Neuronal stem cell (in vitro differentiated cells): ENCODE measurements around the gene WDR36.

ENCODE experiments used
- DNase-seq: peaks from one replicate; pipeline ENCODE4 v3.0.0-alpha.2; 2013; ENCODE audit warnings: low spot score
- H2AFZ ChIP-seq: one replicate; pipeline ENCODE4 v1.6.1; 2013; ENCODE audit warnings: mild to moderate bottlenecking, low read length, inconsistent platforms
- H2AK5ac ChIP-seq: 2 replicates; pipeline ENCODE4 v1.6.1; 2013; ENCODE audit warnings: low read depth, mild to moderate bottlenecking, inconsistent platforms, low read length, moderate library complexity, mixed read lengths
- H2BK120ac ChIP-seq: 2 replicates; pipeline ENCODE4 v1.6.1; 2013; ENCODE audit warnings: low read depth, mild to moderate bottlenecking, inconsistent platforms, low read length, moderate library complexity, mixed read lengths
- H2BK12ac ChIP-seq: one replicate; pipeline ENCODE4 v1.6.1; 2013; ENCODE audit warnings: low read length, inconsistent platforms
- H2BK15ac ChIP-seq: 2 replicates; pipeline ENCODE4 v1.6.1; 2013; ENCODE audit warnings: mild to moderate bottlenecking, low read length, inconsistent platforms, mixed read lengths
- H2BK5ac ChIP-seq: one replicate; pipeline ENCODE4 v1.6.1; 2013; ENCODE audit warnings: inconsistent platforms, mild to moderate bottlenecking, low read length, moderate library complexity
- H3K14ac ChIP-seq: one replicate; pipeline ENCODE4 v1.6.1; 2013; ENCODE audit warnings: low read length, inconsistent platforms
- H3K18ac ChIP-seq: 2 replicates; pipeline ENCODE4 v1.6.1; 2013; ENCODE audit warnings: low read length, inconsistent platforms
- H3K23ac ChIP-seq: 2 replicates; pipeline ENCODE4 v1.6.1; 2013; ENCODE audit warnings: low read depth, mild to moderate bottlenecking, mixed read lengths, low read length, inconsistent platforms; ENCODE audit not compliant: poor library complexity
- H3K27ac ChIP-seq: replicated peaks from 3 replicates; pipeline ENCODE4 v1.5.1; 2013; ENCODE audit warnings: low read length, inconsistent platforms
- H3K27me3 ChIP-seq, 3 experiments: 2 replicates each; pipeline ENCODE4 v1.6.1; 2013; ENCODE audit warnings: low read length in 3 of 3, mild to moderate bottlenecking in 2 of 3, inconsistent platforms in 1 of 3, low read depth in 1 of 3, mixed read lengths in 1 of 3, moderate library complexity in 1 of 3; ENCODE audit not compliant: control insufficient read depth in 3 of 3, insufficient read depth in 3 of 3
- H3K36me3 ChIP-seq, 2 donors: replicated peaks in 1 of 2; 2 replicates each; pipeline ENCODE4 v1.6.1; 2013; ENCODE audit warnings: low read length in 2 of 2; ENCODE audit not compliant: control insufficient read depth in 2 of 2, insufficient read depth in 2 of 2
- H3K4ac ChIP-seq: 2 replicates; pipeline ENCODE4 v1.6.1; 2013; ENCODE audit warnings: inconsistent platforms, mild to moderate bottlenecking, low read length, moderate library complexity
- H3K4me1 ChIP-seq, 2 donors: 1 replicate in 1 of 2; 2 replicates in 1 of 2; pipeline ENCODE4 v1.6.1; 2013; ENCODE audit warnings: low read length in 2 of 2, low read depth in 1 of 2; ENCODE audit not compliant: control insufficient read depth in 2 of 2, insufficient read depth in 1 of 2
- H3K4me2 ChIP-seq: one replicate; pipeline ENCODE4 v1.6.1; 2013; ENCODE audit warnings: mild to moderate bottlenecking, low read length, inconsistent platforms; ENCODE audit not compliant: insufficient read depth, poor library complexity, severe bottlenecking
- H3K4me3 ChIP-seq, 2 donors: 2 replicates each; pipeline ENCODE4 v1.5.1; 2013; ENCODE audit warnings: low read length in 2 of 2, mild to moderate bottlenecking in 2 of 2, inconsistent platforms in 1 of 2, moderate library complexity in 1 of 2
- H3K79me1 ChIP-seq: one replicate; pipeline ENCODE4 v1.6.1; 2013; ENCODE audit warnings: low read depth, mild to moderate bottlenecking, inconsistent platforms, low read length, moderate library complexity
- H3K9ac ChIP-seq: one replicate; pipeline ENCODE4 v1.6.1; 2013; ENCODE audit warnings: mild to moderate bottlenecking, low read depth, low read length, inconsistent platforms; ENCODE audit not compliant: poor library complexity
- H3K9me3 ChIP-seq, 2 donors: replicated peaks in 1 of 2; 2 replicates each; pipeline versions ENCODE3 to v1.6.1; 2013; ENCODE audit warnings: low read length in 2 of 2, mild to moderate bottlenecking in 2 of 2, inconsistent platforms in 1 of 2, low read depth in 1 of 2, mixed read lengths in 1 of 2, moderate library complexity in 1 of 2; ENCODE audit not compliant: control insufficient read depth in 2 of 2, insufficient read depth in 1 of 2
- H4K8ac ChIP-seq: one replicate; pipeline ENCODE4 v1.6.1; 2013; ENCODE audit warnings: low read depth, mild to moderate bottlenecking, inconsistent platforms, low read length, moderate library complexity
- H4K91ac ChIP-seq: one replicate; pipeline ENCODE4 v1.6.1; 2013; ENCODE audit warnings: low read length, low read depth, mild to moderate bottlenecking, inconsistent platforms; ENCODE audit not compliant: poor library complexity
- WGBS, 2 donors: extraction: QIAGEN DNeasy Blood & Tissue Kit; methylation state at CpG; one replicate each; pipeline ENCODE4 v1.1.7; 2013; ENCODE audit warnings: missing lambda C conversion rate in 2 of 2, mixed read lengths in 1 of 2; ENCODE audit not compliant: insufficient read length in 2 of 2, insufficient replicate concordance in 1 of 2; ENCODE audit errors: extremely low coverage in 2 of 2; 5-methylcytosine and 5-hydroxymethylcytosine counted together

WDR36 gene

DNA sequence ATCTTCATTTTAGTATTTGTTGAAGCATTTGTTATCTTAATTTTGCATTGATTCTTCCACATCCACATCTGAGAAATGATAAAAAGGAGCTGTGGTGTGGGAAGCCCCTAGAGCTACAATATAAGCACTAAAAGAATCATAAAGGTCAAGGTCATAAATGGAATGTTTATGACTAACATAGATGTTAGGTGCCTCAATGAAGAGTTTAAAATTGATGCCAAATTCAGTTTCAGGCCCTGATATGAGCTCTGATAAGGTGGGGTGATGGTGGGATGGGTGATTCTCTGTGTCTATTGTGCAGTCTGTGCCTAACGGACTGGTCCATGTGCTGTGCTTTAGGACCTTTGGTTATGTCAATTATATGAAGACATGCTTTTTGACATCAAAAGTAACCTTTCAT lies 70.9 kb downstream of the WDR36 start:
- H3K79me1 ChIP-seq: no peaks in the 10 kb centered on the region
- H2AK5ac ChIP-seq: no peak overlapping the region
- DNase-seq: no peak
- H2BK15ac ChIP-seq: no peak overlapping the region
- no peak overlapping the region for H3K4me3 ChIP-seq
- H3K27ac ChIP-seq: no peak overlapping the region
- H3K4me1 ChIP-seq: no peaks in the 10 kb centered on the region
- no peaks in the 10 kb centered on the region for H3K36me3 ChIP-seq
- H3K9ac ChIP-seq: no peak overlapping the region
- no peak overlapping the region for H3K14ac ChIP-seq
- no peak overlapping the region for H2BK5ac ChIP-seq
- H3K9me3 ChIP-seq: no peaks in the 10 kb centered on the region
- no peaks in the 10 kb centered on the region for H3K27me3 ChIP-seq
- no peak overlapping the region for H2BK120ac ChIP-seq
- no peak overlapping the region for H3K4me2 ChIP-seq
- H4K8ac ChIP-seq: no peak overlapping the region
- H4K91ac ChIP-seq: no peak overlapping the region
- H3K18ac ChIP-seq: no peak overlapping the region
- H2BK12ac ChIP-seq: no peak overlapping the region
- no peak overlapping the region for H3K23ac ChIP-seq
- no CpG with 5 or more reads among the region's 1 CpG for WGBS, 2 donors
- no peak overlapping the region for H2AFZ ChIP-seq
- H3K4ac ChIP-seq: no peak overlapping the region

DNA sequence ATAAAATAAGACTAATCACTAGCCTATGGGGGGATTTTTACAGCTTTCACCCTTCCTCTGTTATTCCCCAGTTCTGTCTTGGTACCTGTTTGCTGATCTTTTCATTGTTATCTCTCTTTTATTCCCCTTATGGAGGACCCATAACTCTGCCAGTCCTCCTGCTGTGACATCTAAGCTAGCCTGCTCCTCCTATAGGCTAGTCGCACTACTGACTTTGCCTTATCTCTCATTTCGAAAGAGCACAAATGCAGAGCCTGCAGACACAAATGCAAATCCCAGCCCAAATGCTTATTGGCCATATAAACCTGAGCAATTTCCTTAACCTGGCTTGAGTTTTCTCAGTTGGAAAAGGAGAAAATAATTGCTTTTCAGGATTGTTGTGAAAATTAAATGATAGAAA lies 72.9 kb downstream of the WDR36 start:
- no peaks in the 10 kb centered on the region for H3K4me1 ChIP-seq
- no peaks in the 10 kb centered on the region for H3K36me3 ChIP-seq
- H4K8ac ChIP-seq: no peak overlapping the region
- no peak overlapping the region for H2BK120ac ChIP-seq
- H3K23ac ChIP-seq: no peak overlapping the region
- no CpG with 5 or more reads among the region's 2 CpGs for WGBS, 2 donors
- H4K91ac ChIP-seq: no peak overlapping the region
- H2BK5ac ChIP-seq: no peak overlapping the region
- H3K18ac ChIP-seq: no peak overlapping the region
- no peak for DNase-seq
- no peak overlapping the region for H2BK12ac ChIP-seq
- no peaks in the 10 kb centered on the region for H3K9me3 ChIP-seq
- H3K4me3 ChIP-seq: no peak overlapping the region
- no peak overlapping the region for H3K4ac ChIP-seq
- H3K4me2 ChIP-seq: no peak overlapping the region
- no peak overlapping the region for H2AFZ ChIP-seq
- H3K27ac ChIP-seq: no peak overlapping the region
- H2BK15ac ChIP-seq: no peak overlapping the region
- no peaks in the 10 kb centered on the region for H3K79me1 ChIP-seq
- no peak overlapping the region for H3K14ac ChIP-seq
- H2AK5ac ChIP-seq: no peak overlapping the region
- no peak overlapping the region for H3K9ac ChIP-seq
- H3K27me3 ChIP-seq: no peaks in the 10 kb centered on the region

DNA sequence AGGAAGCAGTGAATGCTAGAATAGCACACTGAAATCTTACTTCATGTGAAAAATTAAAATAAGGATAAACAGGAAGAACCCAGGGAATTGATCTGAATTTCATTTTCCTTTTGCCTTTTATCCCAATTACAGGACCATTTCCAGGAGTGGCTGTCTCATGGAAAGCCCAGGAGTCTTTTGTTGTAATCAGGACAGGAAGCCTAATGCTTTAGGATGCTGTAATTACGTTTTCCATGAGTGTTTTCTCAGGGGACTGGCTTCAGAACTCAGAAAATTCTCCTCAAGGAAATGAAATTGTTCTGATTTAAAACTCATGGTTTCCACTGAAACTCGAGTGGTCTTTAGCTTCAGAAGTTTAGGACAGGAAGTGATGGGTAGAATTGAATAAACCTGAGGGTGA lies 75.4 kb downstream of the WDR36 start:
- H3K79me1 ChIP-seq: no peaks in the 10 kb centered on the region
- H3K9me3 ChIP-seq: no peaks in the 10 kb centered on the region
- H2BK5ac ChIP-seq: no peak overlapping the region
- no peak overlapping the region for H3K23ac ChIP-seq
- no peak overlapping the region for H2BK120ac ChIP-seq
- no peaks in the 10 kb centered on the region for H3K36me3 ChIP-seq
- no peaks in the 10 kb centered on the region for H3K4me1 ChIP-seq
- H4K8ac ChIP-seq: no peak overlapping the region
- WGBS, 2 donors: no CpG with 5 or more reads among the region's 2 CpGs
- H2BK15ac ChIP-seq: no peak overlapping the region
- no peak overlapping the region for H2BK12ac ChIP-seq
- H2AK5ac ChIP-seq: no peak overlapping the region
- no peak for DNase-seq
- H3K4me2 ChIP-seq: no peak overlapping the region
- H3K4me3 ChIP-seq: no peak overlapping the region
- H2AFZ ChIP-seq: no peak overlapping the region
- H3K4ac ChIP-seq: no peak overlapping the region
- no peak overlapping the region for H3K9ac ChIP-seq
- H3K27me3 ChIP-seq: no peaks in the 10 kb centered on the region
- H3K14ac ChIP-seq: no peak overlapping the region
- H4K91ac ChIP-seq: no peak overlapping the region
- no peak overlapping the region for H3K18ac ChIP-seq
- no peak overlapping the region for H3K27ac ChIP-seq

DNA sequence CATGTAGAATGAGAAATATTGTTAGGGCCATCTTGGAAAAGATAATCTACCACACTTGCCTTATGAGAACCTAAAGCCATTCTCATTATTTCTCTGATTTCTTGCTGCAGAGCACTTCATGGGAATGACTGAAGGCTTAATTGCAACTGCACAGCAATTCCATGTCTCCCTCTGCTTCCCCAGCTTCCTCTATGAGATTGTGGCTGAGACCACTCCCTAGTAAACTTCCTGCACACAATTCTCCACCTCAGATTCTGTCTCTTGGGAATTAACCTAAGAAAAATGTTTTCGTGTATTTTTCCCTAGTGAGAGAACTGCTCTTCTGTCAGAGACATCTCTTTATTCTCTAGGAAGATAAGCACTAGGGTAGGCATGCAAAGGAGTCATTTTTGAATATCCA lies 76.5 kb downstream of the WDR36 start:
- H2BK15ac ChIP-seq: no peak overlapping the region
- no peak overlapping the region for H4K8ac ChIP-seq
- no peak overlapping the region for H3K4ac ChIP-seq
- H2BK5ac ChIP-seq: no peak overlapping the region
- no peak overlapping the region for H3K27ac ChIP-seq
- no peak overlapping the region for H3K4me3 ChIP-seq
- H3K14ac ChIP-seq: no peak overlapping the region
- no peak overlapping the region for H3K23ac ChIP-seq
- no peak for DNase-seq
- no CpG with 5 or more reads among the region's 1 CpG for WGBS, 2 donors
- no peaks in the 10 kb centered on the region for H3K9me3 ChIP-seq
- H3K4me1 ChIP-seq: no peaks in the 10 kb centered on the region
- H2AK5ac ChIP-seq: no peak overlapping the region
- no peak overlapping the region for H4K91ac ChIP-seq
- H3K9ac ChIP-seq: no peak overlapping the region
- H2BK12ac ChIP-seq: no peak overlapping the region
- no peaks in the 10 kb centered on the region for H3K79me1 ChIP-seq
- no peak overlapping the region for H3K18ac ChIP-seq
- H3K27me3 ChIP-seq: no peaks in the 10 kb centered on the region
- no peak overlapping the region for H3K4me2 ChIP-seq
- H2BK120ac ChIP-seq: no peak overlapping the region
- no peaks in the 10 kb centered on the region for H3K36me3 ChIP-seq
- H2AFZ ChIP-seq: no peak overlapping the region
